Ovary (tissue), 9 donors: ENCODE measurements around the gene ARHGAP21. TPM values are rescaled to one million over a fixed set of nuclear protein-coding genes. Genes with fewer than 3 reads are reported as not detected.

Experiments
- DNase-seq, 5 donors: peaks; one replicate each; pipeline ENCODE4 v3.0.0-alpha.2; 2019 to 2020
- H3K27ac ChIP-seq, 2 donors: fragments of 200-600 bp; one replicate each; pipeline versions ENCODE4 v1.5.1 to v1.8.0; 2019 to 2022
- H3K27me3 ChIP-seq: fragments of 200-600 bp; one replicate; pipeline ENCODE4 v1.8.0; 2022
- H3K36me3 ChIP-seq: fragments of 200-600 bp; sonication (generic); one replicate; pipeline ENCODE4 v1.5.1; 2019
- H3K4me1 ChIP-seq: one replicate; pipeline ENCODE4 v1.8.1; 2013; ENCODE audit warnings: mild to moderate bottlenecking, moderate library complexity; ENCODE audit not compliant: insufficient read depth
- H3K4me3 ChIP-seq: fragments of 200-600 bp; sonication (generic); one replicate; pipeline ENCODE4 v1.5.1; 2017
- H3K9me3 ChIP-seq, 2 donors: fragments of 200-600 bp in 1 of 2; sonication (generic) in 1 of 2; one replicate each; pipeline versions ENCODE4 v1.5.1 to v1.8.1; 2013 to 2019; ENCODE audit warnings: mild to moderate bottlenecking in 1 of 2, moderate library complexity in 1 of 2
- CTCF ChIP-seq, 3 donors: fragments of 450-650 bp in 2 of 3; fragments of 200-600 bp in 1 of 3; IDR thresholded peaks; one replicate each; pipeline versions ENCODE4 v1.5.1 to v1.8.0; 2016 to 2022; ENCODE audit warnings: antibody characterized with exemption in 3 of 3, mild to moderate bottlenecking in 1 of 3
- EP300 ChIP-seq: sonication (generic); formaldehyde crosslinking; IDR thresholded peaks from one replicate; pipeline ENCODE4 v1.6.1; 2017; ENCODE audit warnings: antibody characterized with exemption
- POLR2A ChIP-seq: fragments of 450-650 bp; IDR thresholded peaks from one replicate; pipeline ENCODE4 v1.6.1; 2017; ENCODE audit warnings: antibody characterized with exemption, mild to moderate bottlenecking, moderate library complexity
- WGBS, 3 donors: extraction: QIAGEN DNeasy Blood & Tissue Kit in 1 of 3; methylation state at CpG; one replicate each; pipeline versions ENCODE4 v1.1.5 to v1.1.7; 2013 to 2017; 5-methylcytosine and 5-hydroxymethylcytosine counted together
- intact Hi-C, 4 donors: fragments of 100-400 bp; cut with DNase I; formaldehyde crosslinking; loops; one replicate each; pipeline versions ENCODE4 v1.11.0 to v1.15.1; 2022 to 2023
- polyA plus RNA-seq, 2 donors: library from polyadenylated mRNA; stranded (reverse); fragments of 200-250 nt in 1 of 2; fragments of 350-450 nt in 1 of 2; fragmentation: Illumina TruSeq in 1 of 2; extraction: RNeasy Lipid Tissue Mini Kit (QIAGEN cat#74804) in 1 of 2; gene quantifications; one replicate each; pipeline ENCODE4 v1.2.3, GENCODE V29; 2013 to 2014
- total RNA-seq, 7 donors: library from RNA; depleted of rRNA in 2 of 7; stranded (reverse); fragments of >200 nt in 2 of 7; fragmentation: NEBNext Ultra II Directional in 3 of 7; extraction: Animal tissue kit (Norgen Biotek cat#: 25700) in 3 of 7; gene quantifications; one replicate each; pipeline versions ENCODE4 v1.1.0 to v1.2.4, GENCODE V29; 2016 to 2023
- donor health status: DM: no; HTN: no; CAD: no; lungs with moderate emphysema.
- donor health status: DM: no; HTN: no; CAD: no.
- donor health status: Bipolar disorder and iron deficiency.
- donor health status: DM: yes; HTN: yes; CAD: no.
- donor health status: DM: no; HTN: no; CAD: no.
- donor health status: DM: yes; HTN: yes; CAD: no.

Gene ARHGAP21
- total and polyA plus RNA-seq, 9 donors = 36.3 to 166 (median 82.6) TPM

DNA sequence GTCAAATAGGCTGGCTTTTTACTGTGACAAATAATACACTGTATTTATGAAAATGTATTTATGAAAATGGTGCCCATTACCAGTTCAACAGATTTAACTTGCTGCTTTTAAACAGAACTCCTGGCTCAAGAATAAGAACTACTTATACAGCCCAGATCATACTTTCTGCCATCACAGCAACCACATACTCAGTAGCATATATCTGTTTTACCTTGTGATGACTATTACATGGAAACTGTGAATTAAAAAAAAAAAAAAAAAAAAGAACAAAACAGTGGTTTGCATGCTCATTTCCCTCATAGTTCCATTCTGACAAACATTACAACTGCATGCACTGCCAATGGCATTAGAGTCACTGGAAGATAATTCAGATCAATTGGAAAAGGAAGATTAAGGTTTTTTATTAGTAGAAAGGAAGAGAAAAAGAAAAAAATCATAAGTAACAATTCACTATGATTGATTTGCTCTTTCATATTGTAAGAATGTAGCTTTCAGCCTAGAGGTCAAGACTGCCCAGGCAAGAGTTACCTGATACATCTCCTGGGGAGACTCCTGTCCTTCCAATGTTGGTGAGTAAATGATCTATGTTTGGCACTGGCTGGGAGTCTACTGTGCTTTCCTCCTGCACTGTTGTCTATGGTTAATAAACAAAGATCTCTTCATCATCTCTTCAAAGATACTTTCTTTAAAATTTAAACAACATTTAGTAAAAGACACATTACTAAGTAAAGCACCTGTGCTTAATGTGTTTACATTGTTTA lies 132.8 kb downstream of the ARHGAP21 start:
- Histone ChIP-seq H3K4me3 (no peak overlapping the region), H3K36me3 (no peaks in the 10 kb centered on the region)
- TF ChIP-seq POLR2A (no peak), CTCF (IDR thresholded peaks at IDR 0.05) (no peak), EP300 (no peak)

DNA sequence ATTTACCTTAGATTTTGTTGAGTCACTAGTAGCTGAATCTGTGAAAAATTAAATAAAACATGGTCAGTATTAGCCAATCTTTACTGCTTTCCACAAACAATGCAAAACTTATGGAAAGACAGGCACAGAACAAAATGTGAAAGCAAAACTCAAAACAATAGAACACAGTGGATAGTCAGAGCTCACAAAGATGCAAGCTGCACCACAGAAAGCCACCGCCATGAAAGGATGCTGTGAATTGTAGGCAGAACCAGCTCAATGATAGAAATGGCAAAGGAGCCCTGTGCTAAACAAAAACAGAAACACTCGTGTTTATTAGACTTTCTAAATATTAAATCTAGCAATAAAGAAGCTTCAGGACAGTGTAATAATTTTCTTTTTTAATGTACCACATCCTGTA lies 134.4 kb downstream of the ARHGAP21 start:
- Histone ChIP-seq H3K9me3 (no peaks in the 10 kb centered on the region), H3K36me3 (no peaks in the 10 kb centered on the region), H3K4me3 (no peak overlapping the region), H3K4me1 (no peaks in the 10 kb centered on the region), H3K27ac (no peak overlapping the region), H3K27me3 (no peaks in the 10 kb centered on the region)
- intact Hi-C loops = no loop called here
- WGBS, 3 donors = 83 to 90% (median 89%) methylated on average over 2 of the region's 2 CpGs
- DNase-seq = no peak
- TF ChIP-seq EP300 = no peak
- no peak for TF ChIP-seq POLR2A
- TF ChIP-seq CTCF (IDR thresholded peaks at IDR 0.05) = no peak

More for the DNA sequence above, 132.8 kb downstream of the ARHGAP21 start:
- no peaks in the 10 kb centered on the region for H3K27me3 ChIP-seq
- intact Hi-C loops = no loop called here
- no peaks in the 10 kb centered on the region for H3K9me3 ChIP-seq
- no peak overlapping the region for H3K27ac ChIP-seq
- H3K4me1 ChIP-seq = no peaks in the 10 kb centered on the region
- no peak for DNase-seq

GRCh38 chr10:24579906-24580305 lies 143.8 kb downstream of the ARHGAP21 start:
- TF ChIP-seq CTCF (IDR thresholded peaks at IDR 0.05) (no peak), POLR2A (no peak), EP300 (no peak)
- no peaks in the 10 kb centered on the region for H3K4me1 ChIP-seq
- no peak overlapping the region for H3K4me3 ChIP-seq
- DNase-seq = no peak
- intact Hi-C loops = no loop called here
- no peaks in the 10 kb centered on the region for H3K36me3 ChIP-seq
- no peak overlapping the region for H3K27ac ChIP-seq
- H3K9me3 ChIP-seq = no peaks in the 10 kb centered on the region
- H3K27me3 ChIP-seq = no peaks in the 10 kb centered on the region
- WGBS, 3 donors = 62 to 72% (median 67%) methylated on average over 4 of the region's 4 CpGs

DNA sequence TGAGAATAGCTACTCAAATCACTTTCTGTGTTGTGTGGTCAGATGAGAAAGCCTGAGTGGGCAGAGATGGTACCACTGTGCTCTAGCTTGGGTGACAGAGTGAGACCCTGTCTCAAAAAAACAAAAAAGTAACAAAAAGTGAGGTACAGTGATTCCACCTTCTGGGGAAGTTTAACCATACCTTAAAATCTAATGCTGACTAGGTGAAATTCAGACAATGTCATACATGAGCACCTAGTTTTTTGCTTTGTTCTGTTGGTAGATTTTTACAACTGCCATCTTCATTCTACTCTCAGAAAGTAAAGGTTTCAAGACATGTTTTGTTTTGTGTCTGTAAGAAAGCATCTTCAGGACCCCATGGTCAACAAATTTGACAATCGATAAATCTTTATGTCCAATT lies 144.2 kb downstream of the ARHGAP21 start:
- intact Hi-C loops = no loop called here
- no peak overlapping the region for H3K4me3 ChIP-seq
- H3K36me3 ChIP-seq = no peaks in the 10 kb centered on the region
- H3K9me3 ChIP-seq = no peaks in the 10 kb centered on the region
- no peaks in the 10 kb centered on the region for H3K4me1 ChIP-seq
- DNase-seq = no peak
- WGBS, 3 donors = 87 to 100% (median 96%) methylated on average over 1 of the region's 1 CpG
- no peak overlapping the region for H3K27ac ChIP-seq
- no peaks in the 10 kb centered on the region for H3K27me3 ChIP-seq
- no peak for TF ChIP-seq POLR2A
- TF ChIP-seq EP300 = no peak

DNA sequence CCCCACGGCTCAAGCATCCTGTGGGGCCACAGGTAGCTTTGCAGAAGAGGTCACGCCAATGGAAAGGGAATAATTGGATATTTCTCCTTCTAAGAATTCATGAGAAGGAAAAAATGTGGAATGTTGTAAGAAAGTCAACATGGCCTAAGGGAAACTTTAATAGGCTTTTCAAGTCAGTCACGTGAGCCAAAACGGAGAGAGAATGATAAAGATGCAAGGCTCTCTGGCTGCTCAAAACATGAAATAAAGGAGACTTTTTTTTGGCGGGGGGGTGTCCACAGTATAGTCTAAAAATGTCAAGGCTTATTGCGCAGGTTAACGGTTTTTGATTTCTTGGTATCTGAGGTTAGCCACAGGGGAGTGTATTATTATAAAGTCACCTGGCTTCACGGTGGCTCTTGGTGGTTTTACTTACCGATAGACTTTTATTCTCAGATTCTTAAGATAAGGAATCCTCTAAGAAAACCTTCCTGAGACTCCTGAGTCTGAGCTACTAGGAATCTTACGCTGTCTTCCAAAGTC lies 148.1 kb downstream of the ARHGAP21 start:
- H3K4me1 ChIP-seq = no peaks in the 10 kb centered on the region
- TF ChIP-seq POLR2A = no peak
- no peak for TF ChIP-seq EP300
- TF ChIP-seq CTCF (IDR thresholded peaks at IDR 0.05) = no peak
- intact Hi-C loops = no loop called here
- no peak overlapping the region for H3K27ac ChIP-seq
- no peak overlapping the region for H3K4me3 ChIP-seq
- H3K27me3 ChIP-seq = no peaks in the 10 kb centered on the region
- no peak for DNase-seq
- 54 to 71% (median 58%) methylated on average over 10 of the region's 10 CpGs for WGBS, 3 donors
- no peaks in the 10 kb centered on the region for H3K36me3 ChIP-seq
- H3K9me3 ChIP-seq = no peaks in the 10 kb centered on the region
